GM20431 (cell line): ENCODE results near the gene PXDN.
"Not testable (repeated sequence)": the region's sequence is repeated elsewhere in the genome, so short reads cannot be mapped to it uniquely, and the experiment has no call there.

Experiments used
- in situ Hi-C: fragments of 300-500 bp; cut with MseI, MboI; formaldehyde crosslinking; loops from one replicate; pipeline ENCODE4 v1.15.0; 2020; ENCODE audit warnings: low sequenced_read_pairs; ENCODE audit not compliant: unreplicated experiment

PXDN gene

GRCh38 chr2:1778566-1778965 lies 34.3 kb upstream of the PXDN start:
- in situ Hi-C loops: no loop called here

- in situ Hi-C loops: no loop called here
Measured at GRCh38 chr2:1777781-1778180, 33.5 kb upstream of the PXDN start.

GRCh38 chr2:1777156-1777555 lies 32.8 kb upstream of the PXDN start:
- in situ Hi-C loops: no loop called here

- in situ Hi-C loops: no loop called here
Measured at GRCh38 chr2:1775511-1776035, 31.3 kb upstream of the PXDN start.

GRCh38 chr2:1774929-1775328 lies 30.6 kb upstream of the PXDN start:
- in situ Hi-C loops: no loop called here

- in situ Hi-C loops: no loop called here
Measured at GRCh38 chr2:1773883-1774282, 29.6 kb upstream of the PXDN start.

GRCh38 chr2:1772471-1773267 lies 28.4 kb upstream of the PXDN start:
- in situ Hi-C loops: no loop called here

- in situ Hi-C loops: no loop called here
Measured at GRCh38 chr2:1771626-1772280, 27.4 kb upstream of the PXDN start.

- in situ Hi-C loops: no loop called here
Measured at GRCh38 chr2:1770566-1771380, 26.5 kb upstream of the PXDN start.

GRCh38 chr2:1769703-1770422 lies 25.5 kb upstream of the PXDN start:
- in situ Hi-C loops: no loop called here

- in situ Hi-C loops: no loop called here
Measured at GRCh38 chr2:1767939-1768691, 23.8 kb upstream of the PXDN start.

GRCh38 chr2:1766851-1767811 lies 22.8 kb upstream of the PXDN start:
- in situ Hi-C loops: no loop called here

GRCh38 chr2:1766425-1766824 lies 22.1 kb upstream of the PXDN start:
- in situ Hi-C loops: no loop called here

GRCh38 chr2:1765201-1765600 lies 20.9 kb upstream of the PXDN start:
- in situ Hi-C loops: not testable (repeated sequence)

GRCh38 chr2:1759611-1759930 lies 15.3 kb upstream of the PXDN start:
- in situ Hi-C loops: no loop called here

GRCh38 chr2:1758774-1759610 lies 14.7 kb upstream of the PXDN start:
- in situ Hi-C loops: no loop called here

GRCh38 chr2:1758171-1758570 lies 13.9 kb upstream of the PXDN start:
- in situ Hi-C loops: no loop called here

- in situ Hi-C loops: no loop called here
Measured at GRCh38 chr2:1757567-1757966, 13.3 kb upstream of the PXDN start.
